VCaP (cell line): ENCODE results near the gene ASB1.

Source experiments
- H3K27ac ChIP-seq: fragments of 450-650 bp; 2 replicates; pipeline ENCODE4 v1.5.1; 2017
- TF ChIP-seq, protein P1 (sequence below): fragments of 450-650 bp; conservative IDR thresholded peaks from 2 replicates; pipeline ENCODE4 v1.5.1; 2017; ENCODE audit warnings: mild to moderate bottlenecking, moderate library complexity

Gene ASB1

DNA sequence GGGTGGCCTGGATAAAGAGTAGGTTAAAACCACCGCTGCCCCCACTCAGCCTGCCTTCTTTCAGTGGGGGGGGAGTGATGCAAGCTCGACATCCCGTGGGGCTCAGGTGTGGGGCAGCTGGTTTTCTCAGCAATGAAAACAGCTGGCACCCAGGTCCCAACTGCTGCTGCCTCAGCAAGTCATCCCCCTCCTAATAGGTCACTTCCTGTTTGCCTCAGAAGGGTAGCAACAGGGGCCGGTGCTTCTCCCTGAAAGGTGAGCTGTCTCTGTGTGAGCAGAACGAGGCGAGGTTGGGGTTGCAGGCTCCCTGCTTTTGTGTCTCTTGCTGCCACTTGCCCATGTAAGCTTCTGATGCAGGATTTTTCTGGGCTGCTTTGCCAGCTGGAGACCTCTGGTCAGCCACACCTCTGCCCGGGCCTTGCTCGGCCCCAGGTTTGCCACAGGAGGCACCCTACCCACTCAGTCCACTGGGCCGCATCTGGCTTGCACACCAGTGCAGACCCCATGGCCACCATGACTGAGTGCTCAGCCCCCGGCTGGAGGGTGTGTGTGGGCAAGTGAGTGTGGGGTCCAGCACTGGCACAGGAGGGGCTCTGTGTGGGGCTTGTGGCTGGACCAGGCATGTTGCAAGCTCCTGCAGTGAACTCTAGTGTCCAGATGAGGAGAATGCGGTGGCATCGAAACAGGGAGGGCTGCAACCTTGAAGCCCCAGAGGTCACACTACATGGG lies 11.5 kb upstream of the ASB1 start:
- TF ChIP-seq, protein P1, sequence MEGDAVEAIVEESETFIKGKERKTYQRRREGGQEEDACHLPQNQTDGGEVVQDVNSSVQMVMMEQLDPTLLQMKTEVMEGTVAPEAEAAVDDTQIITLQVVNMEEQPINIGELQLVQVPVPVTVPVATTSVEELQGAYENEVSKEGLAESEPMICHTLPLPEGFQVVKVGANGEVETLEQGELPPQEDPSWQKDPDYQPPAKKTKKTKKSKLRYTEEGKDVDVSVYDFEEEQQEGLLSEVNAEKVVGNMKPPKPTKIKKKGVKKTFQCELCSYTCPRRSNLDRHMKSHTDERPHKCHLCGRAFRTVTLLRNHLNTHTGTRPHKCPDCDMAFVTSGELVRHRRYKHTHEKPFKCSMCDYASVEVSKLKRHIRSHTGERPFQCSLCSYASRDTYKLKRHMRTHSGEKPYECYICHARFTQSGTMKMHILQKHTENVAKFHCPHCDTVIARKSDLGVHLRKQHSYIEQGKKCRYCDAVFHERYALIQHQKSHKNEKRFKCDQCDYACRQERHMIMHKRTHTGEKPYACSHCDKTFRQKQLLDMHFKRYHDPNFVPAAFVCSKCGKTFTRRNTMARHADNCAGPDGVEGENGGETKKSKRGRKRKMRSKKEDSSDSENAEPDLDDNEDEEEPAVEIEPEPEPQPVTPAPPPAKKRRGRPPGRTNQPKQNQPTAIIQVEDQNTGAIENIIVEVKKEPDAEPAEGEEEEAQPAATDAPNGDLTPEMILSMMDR = no peak

DNA sequence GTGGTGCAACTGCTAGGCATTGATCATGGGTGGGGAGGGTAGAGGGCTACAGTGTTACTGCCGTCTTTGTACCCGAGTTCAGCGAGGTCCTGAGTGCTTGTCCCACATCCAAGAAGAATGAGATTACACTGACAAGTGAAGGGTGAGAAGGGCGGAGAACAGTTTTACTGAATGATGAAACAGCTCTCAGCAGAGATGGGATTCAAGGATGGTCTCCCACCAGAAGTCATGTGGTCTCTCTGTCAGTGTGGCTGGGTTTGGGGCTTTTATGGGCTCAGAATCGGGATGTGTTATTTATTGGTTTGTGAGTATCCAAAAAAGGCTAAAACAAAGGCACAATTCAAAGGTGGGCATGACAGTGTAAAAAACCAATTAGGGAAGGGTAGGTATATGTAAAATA lies 10.8 kb upstream of the ASB1 start:
- no peak overlapping the region for H3K27ac ChIP-seq
- TF ChIP-seq, protein P1 = no peak

More for the DNA sequence above, 11.5 kb upstream of the ASB1 start:
- no peak overlapping the region for H3K27ac ChIP-seq

DNA sequence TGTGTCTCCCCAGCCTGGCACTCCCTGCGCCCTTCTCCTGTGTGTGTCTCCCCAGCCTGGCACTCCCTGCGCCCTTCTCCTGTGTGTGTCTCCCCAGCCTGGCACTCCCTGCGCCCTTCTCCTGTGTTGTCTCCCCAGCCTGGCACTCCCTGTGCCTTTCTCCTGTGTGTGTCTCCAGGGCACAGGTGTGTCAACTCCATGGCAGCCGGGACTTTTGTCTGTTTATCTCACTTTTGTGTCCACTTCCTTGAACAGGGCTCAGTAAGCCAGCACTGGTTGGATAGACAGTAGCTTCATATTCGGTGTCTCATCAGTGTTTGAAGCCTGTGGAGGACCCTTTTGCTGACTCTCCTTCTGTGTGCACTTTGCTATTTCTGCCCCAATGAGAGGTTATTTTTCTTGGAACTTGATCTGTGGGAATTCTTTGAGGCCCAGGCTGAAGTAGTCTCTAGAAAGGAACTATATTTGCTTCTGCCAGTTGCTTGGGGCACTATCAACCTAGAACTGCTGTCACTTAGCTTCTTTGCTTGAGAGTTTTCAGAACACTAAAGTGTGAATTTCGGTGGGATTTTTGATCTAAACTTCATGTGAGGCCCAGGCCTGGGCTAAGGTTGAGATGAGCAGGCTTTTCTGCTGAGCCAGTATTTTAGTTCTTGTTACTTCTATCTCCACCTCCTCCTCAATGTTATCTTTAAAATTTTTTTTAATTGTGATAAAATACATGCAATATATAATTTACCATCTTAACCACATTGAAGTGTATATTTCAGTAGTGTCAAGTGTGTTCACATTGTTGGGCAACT lies 8.3 kb upstream of the ASB1 start:
- TF ChIP-seq, protein P1 = no peak
- no peak overlapping the region for H3K27ac ChIP-seq

DNA sequence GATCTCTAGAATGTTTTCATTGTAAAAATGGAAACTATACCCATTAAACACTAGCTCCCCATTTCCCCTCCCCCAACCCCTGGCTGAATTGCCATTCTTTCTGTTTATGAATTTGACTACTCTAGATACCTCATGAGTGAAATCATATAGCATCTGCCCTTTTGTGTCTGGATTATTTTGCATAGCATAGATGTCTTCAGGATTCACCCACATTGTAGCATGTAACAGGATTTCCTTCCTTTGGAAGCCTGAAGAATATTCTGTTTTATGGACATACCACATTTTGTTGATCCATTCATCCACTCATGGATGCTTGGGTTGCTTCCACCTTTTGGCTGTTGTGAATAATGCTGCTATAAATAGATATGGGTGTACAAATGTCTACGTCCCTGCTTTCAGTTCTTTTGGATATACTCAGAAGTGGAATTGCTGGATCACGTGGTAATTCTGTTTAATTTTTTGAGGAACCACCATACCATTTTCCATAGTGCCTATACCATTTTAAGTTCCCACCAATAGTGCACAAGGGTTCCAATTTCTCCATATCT lies 7.7 kb upstream of the ASB1 start:
- TF ChIP-seq, protein P1 = no peak
- H3K27ac ChIP-seq = no peak overlapping the region

DNA sequence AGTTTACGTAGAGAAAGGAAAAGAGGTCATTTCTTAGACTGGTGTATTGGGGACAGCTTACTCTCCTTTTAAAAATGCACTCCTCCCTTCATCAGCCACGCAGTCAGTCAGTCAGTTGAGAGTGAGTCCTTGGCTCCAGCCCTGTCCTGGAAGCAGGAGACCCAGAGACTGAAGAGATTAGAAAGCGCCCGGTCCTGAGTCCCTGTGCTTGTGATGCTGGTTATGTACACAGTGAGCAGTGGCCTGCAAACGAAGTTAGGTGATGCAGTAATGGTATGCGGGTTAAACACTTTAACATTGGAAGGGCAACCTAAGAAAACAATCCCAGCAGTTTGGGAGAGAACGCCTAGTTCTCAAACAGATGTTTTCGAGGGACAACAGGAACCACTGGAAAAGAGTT lies 6.3 kb upstream of the ASB1 start:
- H3K27ac ChIP-seq = peak overlapping the region; percentile 22; the same call in 1 of the 2 replicates
- TF ChIP-seq, protein P1 = no peak

DNA sequence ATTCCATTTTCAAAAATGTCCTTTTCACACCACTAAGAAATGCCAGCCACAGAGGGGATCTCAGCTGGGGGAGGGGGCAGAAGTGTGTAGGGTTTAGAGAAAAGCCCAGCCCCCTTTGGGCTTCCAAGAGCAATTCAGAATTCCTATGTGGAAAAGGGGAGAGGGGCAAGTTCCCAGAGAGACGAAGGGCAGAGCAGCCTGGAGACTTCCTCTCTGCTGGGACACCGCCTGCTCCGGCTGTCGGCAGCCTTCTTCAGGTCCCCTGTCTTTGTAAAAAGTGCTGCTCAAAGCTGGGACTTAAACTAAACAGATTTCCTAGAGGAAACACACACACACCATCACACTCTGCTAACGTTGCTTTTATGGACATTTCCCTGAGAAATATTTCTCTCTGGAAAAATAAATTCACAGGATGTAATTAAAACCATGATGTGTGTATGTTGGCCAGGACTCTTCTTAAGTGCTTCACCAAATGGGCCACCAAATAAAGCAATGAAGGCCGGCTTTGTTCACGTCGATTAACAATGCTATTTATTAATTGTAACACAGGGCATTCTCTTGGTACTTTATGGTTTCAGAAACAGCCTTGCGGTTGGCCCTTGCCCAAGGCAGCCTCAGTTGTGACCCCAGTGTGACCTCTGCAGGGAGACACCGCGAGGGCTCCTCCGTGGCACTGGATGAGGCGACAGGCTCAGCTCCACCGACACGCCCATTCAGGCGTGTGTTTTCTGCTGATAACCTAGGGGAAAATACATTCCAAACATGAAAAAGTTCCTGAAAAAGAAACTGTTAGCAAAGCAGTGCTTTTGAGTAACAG lies 5.6 kb upstream of the ASB1 start:
- TF ChIP-seq, protein P1 = no peak

DNA sequence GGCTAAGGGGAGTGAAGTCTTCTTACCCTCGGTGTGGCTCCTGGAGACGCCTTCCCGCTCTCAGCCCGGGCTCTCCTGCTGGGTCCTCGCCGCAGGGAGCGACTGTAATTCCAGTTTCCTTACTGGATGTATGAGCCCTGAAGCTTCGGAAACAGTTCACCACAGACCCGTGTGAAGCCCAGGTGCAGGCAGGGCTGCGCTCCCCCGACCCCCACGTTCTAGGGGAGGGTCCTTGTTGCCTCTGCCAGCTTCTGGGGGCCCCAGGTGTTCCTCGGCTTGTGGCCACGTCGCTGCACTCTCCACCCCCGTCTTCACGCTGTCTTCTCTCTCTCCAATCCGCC lies 5.1 kb upstream of the ASB1 start:
- TF ChIP-seq, protein P1 = no peak
- peak overlapping the region; percentile 22; the same call in 1 of the 2 replicates for H3K27ac ChIP-seq

More for the DNA sequence above, 5.6 kb upstream of the ASB1 start:
- peak overlapping the region; percentile 22 for H3K27ac ChIP-seq
